ENCODE data around the gene ATP5PB.

GRCh38 chr1:111467865-111468716 is 18.8 kb downstream of the ATP5PB start:
- TF ChIP-seq EZH2phosphoT487 (IDR thresholded peaks at IDR 0.05; ENCODE audit: borderline replicate concordance) (no peak), CTCF (IDR thresholded peaks at IDR 0.05 in 2 of 3, conservative IDR thresholded peaks at IDR 0.05 in 1 of 3; ENCODE audit: borderline replicate concordance in 1 of 3, insufficient read depth in 1 of 3, low read depth in 2 of 3, low read length in 2 of 3) (no peak), RAD21 (IDR thresholded peaks at IDR 0.05; ENCODE audit: low read depth) (no peak), MAX (IDR thresholded peaks at IDR 0.05) (no peak), FOSL1 (IDR thresholded peaks at IDR 0.05; ENCODE audit: low read depth) (no peak), EZH2 (IDR thresholded peaks at IDR 0.05) (no peak), JUND (IDR thresholded peaks at IDR 0.05) (no peak), CEBPB (IDR thresholded peaks at IDR 0.05; ENCODE audit: low read depth) (no peak), ZFX (IDR thresholded peaks at IDR 0.05) (no peak), POLR2A (IDR thresholded peaks at IDR 0.05; ENCODE audit: borderline replicate concordance, extremely low read depth, insufficient read depth, insufficient read length) (no peak), EGR1 (IDR thresholded peaks at IDR 0.05; ENCODE audit: low read depth) (no peak), ELF1 (IDR thresholded peaks at IDR 0.05; ENCODE audit: borderline replicate concordance, low read depth) (no peak)

Data from HCT116 (cell line).